ENCODE results near the gene MICA. TPM values are rescaled to one million over a fixed set of nuclear protein-coding genes. Genes with fewer than 3 reads are reported as not detected.
A peak's percentile ranks its signal among the peaks of the same experiment; 100 is the strongest.

MICA gene
- total and polyA plus RNA-seq, 9 of the 15 experiments (the other 6 are each of a cell fraction or from before 2014, with no cell fraction given) = 11.8 to 24.6 (median 16.7) TPM

DNA sequence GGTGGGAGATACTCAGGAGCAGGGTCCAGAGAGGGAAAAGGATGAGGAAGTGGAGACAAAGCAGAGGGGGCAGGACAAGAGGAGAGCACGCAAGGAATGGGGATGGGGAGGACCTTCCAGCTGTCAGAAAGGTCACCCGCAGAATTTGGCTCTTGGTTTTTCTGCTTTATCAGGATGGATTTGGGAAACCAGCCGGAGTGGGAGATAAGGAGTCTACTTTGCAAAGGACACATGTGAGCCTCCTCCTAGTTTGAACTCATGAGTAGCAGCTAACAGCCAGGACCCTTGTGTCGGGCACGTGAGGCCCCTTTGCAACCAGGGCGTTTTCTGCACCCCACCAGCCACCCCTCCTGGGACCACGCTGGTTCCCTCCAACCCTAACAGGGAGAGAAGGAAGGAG is 7.6 kb upstream of the MICA start (continued):
- TF ChIP-seq SOX6 (IDR thresholded peaks at IDR 0.05) (no peak), XRCC3 (IDR thresholded peaks at IDR 0.05) (no peak), IFI16 (CRISPR knock-in tag; IDR thresholded peaks at IDR 0.05) (no peak), CCNT2 (IDR thresholded peaks at IDR 0.05; ENCODE audit: borderline replicate concordance, extremely low read depth, insufficient read length, low read depth, low read length) (peak; percentile 27), ASH1L (IDR thresholded peaks at IDR 0.05; ENCODE audit: borderline replicate concordance, low read depth, partially characterized antibody) (no peak), STAT5A (IDR thresholded peaks at IDR 0.05; ENCODE audit: borderline replicate concordance, low read length) (no peak), JUND (IDR thresholded peaks at IDR 0.05; ENCODE audit: borderline replicate concordance, low read depth, low read length) (peak; percentile 34; the same call in 1 of the 2 replicates), JUND (tag; IDR thresholded peaks at IDR 0.05; ENCODE audit: borderline replicate concordance, low read depth, low read length) (no peak; the same call in 2 of the 3 replicates), ZNF444 (CRISPR knock-in tag; IDR thresholded peaks at IDR 0.05) (no peak), FOXA1 (IDR thresholded peaks at IDR 0.05; ENCODE audit: borderline replicate concordance) (no peak), HDAC2 (IDR thresholded peaks at IDR 0.05) (peak; percentile 52; the same call in 1 of the 2 replicates), DNMT1 (IDR thresholded peaks at IDR 0.05) (no peak), ESRRA (IDR thresholded peaks at IDR 0.05; ENCODE audit: borderline replicate concordance, low read depth) (peak; percentile 85), RNF2 (IDR thresholded peaks at IDR 0.05) (0 out of 2 replicates have a peak, but pooled peaks have one; percentile 16), TCF3 (CRISPR knock-in tag; IDR thresholded peaks at IDR 0.05) (peak; percentile 81), EP300 (IDR thresholded peaks at IDR 0.05; ENCODE audit: low read length) (peak; percentile 71), ZZZ3 (IDR thresholded peaks at IDR 0.05) (no peak)
- TF ChIP-seq, protein P1, sequence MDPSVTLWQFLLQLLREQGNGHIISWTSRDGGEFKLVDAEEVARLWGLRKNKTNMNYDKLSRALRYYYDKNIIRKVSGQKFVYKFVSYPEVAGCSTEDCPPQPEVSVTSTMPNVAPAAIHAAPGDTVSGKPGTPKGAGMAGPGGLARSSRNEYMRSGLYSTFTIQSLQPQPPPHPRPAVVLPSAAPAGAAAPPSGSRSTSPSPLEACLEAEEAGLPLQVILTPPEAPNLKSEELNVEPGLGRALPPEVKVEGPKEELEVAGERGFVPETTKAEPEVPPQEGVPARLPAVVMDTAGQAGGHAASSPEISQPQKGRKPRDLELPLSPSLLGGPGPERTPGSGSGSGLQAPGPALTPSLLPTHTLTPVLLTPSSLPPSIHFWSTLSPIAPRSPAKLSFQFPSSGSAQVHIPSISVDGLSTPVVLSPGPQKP (CRISPR knock-in tag; IDR thresholded peaks at IDR 0.05) = no peak
- TF ChIP-seq, protein P2, sequence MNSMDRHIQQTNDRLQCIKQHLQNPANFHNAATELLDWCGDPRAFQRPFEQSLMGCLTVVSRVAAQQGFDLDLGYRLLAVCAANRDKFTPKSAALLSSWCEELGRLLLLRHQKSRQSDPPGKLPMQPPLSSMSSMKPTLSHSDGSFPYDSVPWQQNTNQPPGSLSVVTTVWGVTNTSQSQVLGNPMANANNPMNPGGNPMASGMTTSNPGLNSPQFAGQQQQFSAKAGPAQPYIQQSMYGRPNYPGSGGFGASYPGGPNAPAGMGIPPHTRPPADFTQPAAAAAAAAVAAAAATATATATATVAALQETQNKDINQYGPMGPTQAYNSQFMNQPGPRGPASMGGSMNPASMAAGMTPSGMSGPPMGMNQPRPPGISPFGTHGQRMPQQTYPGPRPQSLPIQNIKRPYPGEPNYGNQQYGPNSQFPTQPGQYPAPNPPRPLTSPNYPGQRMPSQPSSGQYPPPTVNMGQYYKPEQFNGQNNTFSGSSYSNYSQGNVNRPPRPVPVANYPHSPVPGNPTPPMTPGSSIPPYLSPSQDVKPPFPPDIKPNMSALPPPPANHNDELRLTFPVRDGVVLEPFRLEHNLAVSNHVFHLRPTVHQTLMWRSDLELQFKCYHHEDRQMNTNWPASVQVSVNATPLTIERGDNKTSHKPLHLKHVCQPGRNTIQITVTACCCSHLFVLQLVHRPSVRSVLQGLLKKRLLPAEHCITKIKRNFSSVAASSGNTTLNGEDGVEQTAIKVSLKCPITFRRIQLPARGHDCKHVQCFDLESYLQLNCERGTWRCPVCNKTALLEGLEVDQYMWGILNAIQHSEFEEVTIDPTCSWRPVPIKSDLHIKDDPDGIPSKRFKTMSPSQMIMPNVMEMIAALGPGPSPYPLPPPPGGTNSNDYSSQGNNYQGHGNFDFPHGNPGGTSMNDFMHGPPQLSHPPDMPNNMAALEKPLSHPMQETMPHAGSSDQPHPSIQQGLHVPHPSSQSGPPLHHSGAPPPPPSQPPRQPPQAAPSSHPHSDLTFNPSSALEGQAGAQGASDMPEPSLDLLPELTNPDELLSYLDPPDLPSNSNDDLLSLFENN (IDR thresholded peaks at IDR 0.05; ENCODE audit: low read depth in 2 of 2, low read length in 2 of 2) = peak in 1 of 2 experiments; percentile 45; a peak in 1 of 4 replicates
- TF ChIP-seq, protein P3, sequence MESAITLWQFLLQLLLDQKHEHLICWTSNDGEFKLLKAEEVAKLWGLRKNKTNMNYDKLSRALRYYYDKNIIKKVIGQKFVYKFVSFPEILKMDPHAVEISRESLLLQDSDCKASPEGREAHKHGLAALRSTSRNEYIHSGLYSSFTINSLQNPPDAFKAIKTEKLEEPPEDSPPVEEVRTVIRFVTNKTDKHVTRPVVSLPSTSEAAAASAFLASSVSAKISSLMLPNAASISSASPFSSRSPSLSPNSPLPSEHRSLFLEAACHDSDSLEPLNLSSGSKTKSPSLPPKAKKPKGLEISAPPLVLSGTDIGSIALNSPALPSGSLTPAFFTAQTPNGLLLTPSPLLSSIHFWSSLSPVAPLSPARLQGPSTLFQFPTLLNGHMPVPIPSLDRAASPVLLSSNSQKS (CRISPR knock-in tag; IDR thresholded peaks at IDR 0.05) = no peak
- TF ChIP-seq, protein P4, sequence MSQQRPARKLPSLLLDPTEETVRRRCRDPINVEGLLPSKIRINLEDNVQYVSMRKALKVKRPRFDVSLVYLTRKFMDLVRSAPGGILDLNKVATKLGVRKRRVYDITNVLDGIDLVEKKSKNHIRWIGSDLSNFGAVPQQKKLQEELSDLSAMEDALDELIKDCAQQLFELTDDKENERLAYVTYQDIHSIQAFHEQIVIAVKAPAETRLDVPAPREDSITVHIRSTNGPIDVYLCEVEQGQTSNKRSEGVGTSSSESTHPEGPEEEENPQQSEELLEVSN (IDR thresholded peaks at IDR 0.05; ENCODE audit: borderline replicate concordance in 1 of 2, extremely low read depth in 1 of 2, insufficient read depth in 1 of 2, insufficient read length in 1 of 2, low read depth in 1 of 2, low read length in 1 of 2, poor library complexity in 1 of 2, severe bottlenecking in 1 of 2) = peak; percentile 59 to 73
- TF ChIP-seq, protein P5, sequence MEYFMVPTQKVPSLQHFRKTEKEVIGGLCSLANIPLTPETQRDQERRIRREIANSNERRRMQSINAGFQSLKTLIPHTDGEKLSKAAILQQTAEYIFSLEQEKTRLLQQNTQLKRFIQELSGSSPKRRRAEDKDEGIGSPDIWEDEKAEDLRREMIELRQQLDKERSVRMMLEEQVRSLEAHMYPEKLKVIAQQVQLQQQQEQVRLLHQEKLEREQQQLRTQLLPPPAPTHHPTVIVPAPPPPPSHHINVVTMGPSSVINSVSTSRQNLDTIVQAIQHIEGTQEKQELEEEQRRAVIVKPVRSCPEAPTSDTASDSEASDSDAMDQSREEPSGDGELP (CRISPR knock-in tag; IDR thresholded peaks at IDR 0.05; ENCODE audit: borderline replicate concordance) = peak; percentile 79; the same call in 1 of the 2 replicates
